HG03460 (cell line): ENCODE measurements around the gene PPFIBP1.
"Not testable (repeated sequence)": the region's sequence is repeated elsewhere in the genome, so short reads cannot be mapped to it uniquely, and the experiment has no call there.

Source experiments
- ATAC-seq: cut with Tn5 transposase; IDR thresholded peaks from one replicate; pipeline ENCODE4 v1.9.1; 2021; ENCODE audit not compliant: unreplicated experiment

The PPFIBP1 gene

DNA sequence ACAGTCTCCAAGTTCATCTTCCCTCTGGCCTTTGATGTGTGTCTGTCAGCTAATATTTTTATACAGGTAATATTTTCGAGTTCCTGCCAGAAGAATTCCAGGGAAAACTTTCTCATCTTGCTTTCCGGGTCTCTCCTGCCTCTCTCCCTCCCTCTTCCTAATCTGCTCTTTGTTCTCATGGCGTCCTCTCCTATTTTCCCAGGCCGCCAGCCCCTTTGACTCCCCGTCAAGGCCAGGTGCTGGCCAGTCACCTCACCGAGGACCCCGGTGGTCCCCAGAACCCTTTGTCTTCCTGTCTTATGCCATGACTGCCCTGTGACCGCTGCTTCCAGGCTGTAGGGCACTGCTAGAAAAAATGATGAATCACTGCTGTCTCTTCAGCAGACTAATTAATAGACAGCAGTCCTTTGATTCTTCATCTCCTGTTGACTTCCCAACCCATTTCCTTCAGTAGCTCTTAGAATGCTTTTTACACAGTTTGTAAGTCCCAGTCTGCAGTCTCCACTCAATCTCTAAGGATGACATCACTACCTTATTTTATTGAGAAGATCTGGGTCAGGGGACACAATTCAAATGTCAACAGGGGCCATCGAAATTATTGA is 40.7 kb downstream of the PPFIBP1 start:
- no peak for ATAC-seq

DNA sequence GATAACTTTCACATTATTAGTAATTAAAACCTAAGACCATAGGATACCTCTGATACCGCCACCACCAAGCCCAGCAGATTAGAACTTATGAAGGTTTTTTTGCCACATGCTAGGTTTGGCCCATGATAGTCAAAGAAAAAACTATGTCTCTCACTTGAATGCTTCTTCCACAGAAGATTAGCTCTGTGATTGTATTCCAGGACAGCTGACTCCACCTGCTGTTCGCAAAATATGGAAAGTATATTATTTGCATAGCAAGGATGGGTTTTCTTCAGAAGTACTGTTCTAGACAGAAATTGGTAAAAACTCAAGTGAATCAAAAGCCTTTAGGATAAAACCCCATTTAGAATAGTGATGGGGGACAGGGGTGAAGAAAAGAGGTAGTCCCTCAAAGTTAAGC is 42.2 kb downstream of the PPFIBP1 start:
- ATAC-seq: no peak

DNA sequence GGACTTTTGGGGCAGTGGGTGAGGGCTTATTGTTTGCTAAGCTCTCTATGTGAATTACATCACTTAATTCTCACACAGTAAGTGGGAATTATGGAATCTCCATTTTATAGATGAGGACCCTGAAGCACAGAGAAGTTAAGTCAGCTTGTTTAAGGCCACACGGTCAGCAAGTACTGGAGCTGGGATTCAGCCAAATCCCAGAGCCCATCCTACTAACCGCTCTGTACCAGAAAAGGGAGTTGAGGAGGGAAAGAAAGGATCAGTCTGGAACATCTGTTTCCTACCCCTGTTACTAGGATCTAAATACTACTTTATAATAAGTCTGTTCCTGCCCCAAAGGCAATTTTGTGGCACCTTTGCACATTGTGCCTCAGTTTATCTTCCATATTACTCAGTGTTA is 42.6 kb downstream of the PPFIBP1 start:
- ATAC-seq: no peak

DNA sequence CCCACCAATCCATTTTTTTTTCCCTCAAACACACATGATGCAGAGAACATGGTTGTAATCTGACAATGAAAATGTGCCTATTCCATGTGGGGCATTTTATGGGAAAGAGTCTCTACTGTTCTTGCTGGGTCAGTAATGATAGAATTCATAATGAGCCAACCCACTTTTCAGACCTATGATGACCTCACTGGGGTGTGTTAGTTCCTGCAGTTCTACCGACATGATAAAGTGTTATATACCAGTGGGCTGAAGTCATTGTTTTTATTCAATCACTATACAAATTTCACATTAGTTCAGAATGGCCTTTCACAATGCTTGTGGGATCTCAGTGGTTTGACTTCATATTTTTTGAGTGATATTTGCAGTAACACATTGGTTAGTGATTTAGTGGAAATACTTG is 47.5 kb downstream of the PPFIBP1 start:
- ATAC-seq: no peak

DNA sequence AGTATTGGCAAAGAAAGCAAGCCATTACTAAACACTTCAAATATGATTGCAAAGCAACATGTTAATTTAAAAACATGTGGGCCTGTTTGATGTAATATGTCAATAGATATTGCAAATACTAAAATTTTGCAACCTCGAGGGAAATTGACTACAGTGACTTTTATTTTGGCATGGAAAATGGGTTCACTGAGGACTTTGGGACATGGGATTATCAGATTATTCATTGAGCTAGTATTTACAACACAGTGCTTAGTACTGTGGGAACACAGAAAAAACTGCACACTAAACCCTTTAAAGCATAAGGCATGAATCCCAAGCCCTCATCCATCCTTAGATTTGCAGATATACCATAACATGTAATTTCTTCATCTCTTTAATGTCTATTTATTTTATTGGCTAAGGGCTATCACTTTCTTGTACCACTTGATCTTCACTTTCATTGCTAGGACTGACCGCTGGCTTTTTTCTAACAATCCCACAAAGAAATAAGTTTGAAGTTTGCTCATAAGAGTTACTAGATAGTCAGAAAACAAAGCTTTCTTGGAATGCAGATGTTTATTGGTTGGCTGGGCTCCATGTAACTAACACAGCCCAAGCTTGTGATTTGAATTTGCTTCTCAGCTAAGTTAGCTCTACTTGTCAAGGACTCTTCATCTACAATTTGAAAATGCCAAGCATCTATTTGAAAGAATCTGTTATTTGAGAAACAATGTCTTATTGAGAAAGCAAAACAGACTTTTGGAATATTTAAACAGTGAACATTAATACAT is 48.7 kb downstream of the PPFIBP1 start:
- ATAC-seq: no peak

DNA sequence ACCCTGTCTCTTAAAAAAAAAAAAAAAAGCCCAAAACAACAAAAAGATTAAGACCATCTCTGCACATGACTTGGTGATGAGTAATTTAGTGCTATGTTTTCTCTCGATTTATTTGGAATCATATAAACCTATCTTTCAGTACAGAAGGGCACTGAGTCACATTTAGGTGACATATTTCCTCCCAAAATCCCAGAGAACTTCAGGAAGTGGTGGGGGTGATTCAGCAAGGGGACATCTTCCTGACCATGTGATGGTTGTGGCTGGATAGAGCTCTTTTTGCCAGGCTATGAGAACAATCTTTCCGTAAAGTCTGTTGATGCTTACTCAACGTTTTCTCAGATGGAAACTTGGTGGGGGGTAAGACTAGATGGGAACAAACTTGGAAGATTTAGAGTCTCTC is 50.0 kb downstream of the PPFIBP1 start:
- ATAC-seq: no peak

DNA sequence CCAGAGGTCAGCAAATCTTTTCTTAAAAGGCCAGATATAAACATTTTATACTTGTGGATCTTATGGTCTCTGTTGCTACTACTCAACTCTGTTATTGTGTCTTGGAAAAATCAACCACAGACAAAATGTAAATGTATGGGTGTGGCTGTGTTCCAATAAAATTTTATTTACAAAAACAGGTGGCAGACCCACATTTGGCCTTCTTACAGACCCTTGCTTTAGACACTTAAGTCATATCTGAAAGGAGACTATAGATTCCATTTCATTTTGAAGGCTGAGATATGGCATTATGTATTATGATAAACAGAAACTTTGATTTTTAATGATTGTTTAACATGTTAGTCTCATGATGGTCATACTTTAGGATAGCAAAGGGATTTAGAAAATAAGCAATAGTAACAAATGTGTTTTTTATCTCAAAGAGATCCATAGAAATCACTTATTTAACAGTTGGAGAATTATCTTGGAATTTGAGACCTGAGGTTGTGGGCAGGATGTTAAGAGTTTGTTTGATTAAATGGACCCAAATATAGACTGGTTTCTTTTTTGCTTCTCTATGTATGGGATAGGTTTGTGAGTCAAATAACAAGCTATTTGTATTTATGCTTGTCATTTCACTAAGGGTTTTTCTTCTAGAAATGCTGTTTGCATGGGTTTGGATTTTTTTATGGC is 51.2 kb downstream of the PPFIBP1 start:
- ATAC-seq: no peak

DNA sequence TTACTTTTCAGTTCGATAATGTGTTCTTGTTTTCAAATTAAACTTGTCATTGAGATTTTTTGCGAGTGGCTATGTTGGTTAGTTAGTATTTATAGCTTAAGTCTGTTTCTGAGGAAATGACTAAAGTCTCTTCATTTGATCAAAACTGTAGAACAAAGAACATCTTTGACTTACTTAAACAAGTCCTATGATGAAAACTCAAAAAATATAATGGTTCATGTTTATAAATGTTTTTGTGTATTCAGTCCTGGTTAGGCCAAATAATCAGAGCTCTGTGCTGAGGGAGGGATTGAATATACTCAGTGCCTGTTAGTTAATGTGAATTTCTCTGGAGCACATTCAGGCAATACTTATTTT is 51.7 kb downstream of the PPFIBP1 start:
- ATAC-seq: no peak

DNA sequence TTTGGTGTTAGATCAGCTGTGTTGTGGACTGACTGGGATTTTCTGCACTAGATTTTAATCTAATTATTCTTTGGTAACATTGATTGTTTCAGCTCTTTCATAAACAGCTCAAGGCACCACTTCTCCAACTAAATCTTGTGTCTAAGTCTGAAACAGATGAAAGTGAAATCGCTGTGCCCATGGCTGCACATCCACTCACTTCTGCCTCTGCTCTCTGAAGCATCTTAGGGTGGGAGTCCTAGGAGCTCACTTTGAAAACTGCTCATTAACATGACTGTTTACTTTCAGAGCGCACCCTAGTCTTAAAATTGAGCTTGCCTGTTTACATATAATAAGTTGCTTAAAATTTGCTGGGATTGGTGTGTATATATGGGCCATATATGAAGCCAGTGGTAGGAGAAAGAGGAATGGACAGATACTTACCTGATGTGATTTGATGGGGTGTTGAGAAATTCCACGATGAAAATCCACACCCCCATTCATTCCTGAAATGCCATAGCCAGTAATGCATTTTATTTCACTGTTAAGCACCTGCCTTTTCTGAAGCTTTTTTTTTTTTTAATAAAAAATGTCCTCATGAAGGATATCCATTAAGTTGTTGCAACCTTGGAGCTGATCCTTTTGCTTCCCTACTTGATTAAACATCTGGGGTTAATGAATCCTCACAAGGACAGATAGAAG is 52.8 kb downstream of the PPFIBP1 start:
- ATAC-seq: no peak

DNA sequence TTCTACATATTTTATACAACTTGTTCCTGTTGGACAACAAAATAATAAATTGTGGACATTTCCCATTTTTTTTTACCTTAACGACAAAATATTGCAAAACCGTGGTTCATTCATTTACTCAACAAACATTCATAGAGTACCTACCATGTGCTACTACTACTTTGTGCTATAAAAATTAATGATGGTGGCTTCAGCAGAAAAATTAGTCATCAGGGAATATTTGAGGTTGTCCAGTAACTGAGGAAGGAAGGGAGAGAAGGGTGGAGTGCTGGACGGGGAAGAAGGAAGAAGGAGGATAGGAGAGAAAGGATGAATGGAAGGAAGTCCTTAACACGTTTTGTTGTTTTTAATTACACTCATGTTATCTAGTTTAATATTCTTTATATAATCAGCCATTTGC is 53.7 kb downstream of the PPFIBP1 start:
- ATAC-seq: no peak

DNA sequence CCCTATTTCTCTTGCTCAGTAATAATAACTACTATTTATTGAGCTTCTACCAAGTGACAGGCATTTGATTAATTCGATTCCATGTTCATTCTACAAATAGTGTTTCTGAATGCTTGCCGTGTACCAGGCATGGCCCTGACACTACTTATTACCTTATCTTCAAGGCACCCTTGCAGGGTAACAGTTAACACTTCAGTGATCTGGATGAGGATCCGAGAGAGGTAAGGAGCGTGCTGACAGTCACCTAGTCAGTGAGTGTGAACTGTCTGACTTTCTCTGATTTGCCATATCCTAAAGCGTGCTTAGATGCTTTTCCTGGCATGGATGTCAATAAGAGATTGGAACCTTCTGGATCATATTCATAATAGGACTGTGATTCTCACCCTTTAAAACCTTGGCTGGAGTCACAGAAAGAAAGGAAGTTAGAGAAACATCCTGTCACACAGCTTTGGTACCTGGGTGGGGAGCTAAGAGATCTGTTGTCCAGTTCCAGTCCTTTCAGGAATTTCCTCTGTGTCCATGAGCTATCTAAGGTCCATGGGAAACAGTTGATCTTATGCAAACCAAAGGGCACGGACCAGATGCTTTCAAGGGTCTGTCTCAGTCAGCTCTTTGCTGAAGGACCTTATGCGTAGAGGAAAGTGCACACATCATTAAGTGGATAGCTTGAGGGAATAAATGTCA is 54.8 kb downstream of the PPFIBP1 start:
- peak; percentile 54 for ATAC-seq

DNA sequence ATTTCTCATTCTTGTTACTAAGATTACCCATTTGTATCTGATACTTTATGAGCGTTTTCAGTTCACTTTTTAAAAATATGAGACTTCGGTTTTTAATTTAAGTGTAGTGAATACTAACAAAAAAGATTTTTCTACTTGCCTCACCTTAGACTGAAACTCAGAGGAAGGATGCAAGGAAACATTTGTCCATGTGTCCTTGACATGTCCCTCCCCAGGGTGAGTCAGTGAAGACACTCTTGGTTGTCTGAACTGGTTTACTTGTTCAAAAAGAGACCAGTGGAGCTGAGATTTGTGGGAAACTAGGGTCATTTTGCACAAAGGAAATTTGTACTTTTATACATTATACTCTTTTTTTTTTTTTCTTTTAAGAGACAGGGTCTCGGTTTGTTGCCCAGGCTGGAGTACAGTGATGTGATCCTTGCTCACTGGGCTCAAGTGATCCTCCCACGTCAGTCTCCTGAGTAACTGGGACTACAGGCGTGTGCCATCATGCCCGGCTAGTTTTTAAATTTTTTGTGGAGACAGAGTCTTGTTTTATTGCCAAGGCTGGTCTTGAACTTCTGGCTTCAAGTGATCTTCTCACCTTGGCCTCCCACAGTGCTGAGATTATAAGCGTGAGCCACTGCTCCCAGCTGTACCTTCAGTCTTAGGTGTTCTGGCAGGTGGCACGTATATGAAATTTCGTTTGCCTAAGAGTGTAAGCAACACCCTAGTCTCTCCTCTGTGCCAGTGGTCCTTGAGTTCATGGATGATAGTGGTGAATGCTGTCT is 56.7 kb downstream of the PPFIBP1 start:
- no peak for ATAC-seq

DNA sequence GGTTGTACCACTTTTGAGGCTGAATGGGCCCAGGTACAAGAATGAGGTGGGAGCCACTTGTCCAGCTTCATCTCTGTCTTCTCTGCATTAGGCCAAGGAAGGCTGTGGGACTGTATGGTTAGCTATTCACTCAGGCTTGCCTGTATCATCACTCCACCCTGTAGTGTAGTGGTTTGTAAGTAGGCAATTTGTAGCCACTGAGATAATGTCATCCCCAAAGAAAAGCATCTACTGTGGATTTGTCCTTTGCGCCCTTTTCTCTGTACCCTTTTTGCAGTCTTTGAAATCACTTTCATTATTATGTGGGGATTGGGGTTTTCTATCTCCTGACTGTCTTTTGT is 57.3 kb downstream of the PPFIBP1 start:
- ATAC-seq: not testable (repeated sequence)

DNA sequence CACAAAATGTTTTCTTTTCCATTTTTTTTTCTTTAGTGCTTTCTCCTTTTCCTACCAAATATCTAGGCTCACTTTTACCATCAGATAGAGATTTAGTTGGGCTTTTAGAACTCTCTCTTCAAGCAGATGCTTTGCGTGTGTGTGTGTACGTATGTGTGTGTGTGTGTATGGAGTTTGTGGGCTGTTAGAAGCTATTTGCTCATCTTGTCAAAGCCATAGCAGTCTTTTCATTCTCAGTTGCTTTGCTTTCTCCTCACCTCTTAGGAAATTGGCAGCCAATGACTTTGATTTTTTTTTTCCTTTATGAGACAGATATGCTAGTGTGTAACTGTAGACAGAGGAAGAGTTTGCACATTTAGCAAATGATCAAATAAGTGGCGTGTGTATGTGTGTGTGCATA is 57.8 kb downstream of the PPFIBP1 start:
- not testable (repeated sequence) for ATAC-seq

DNA sequence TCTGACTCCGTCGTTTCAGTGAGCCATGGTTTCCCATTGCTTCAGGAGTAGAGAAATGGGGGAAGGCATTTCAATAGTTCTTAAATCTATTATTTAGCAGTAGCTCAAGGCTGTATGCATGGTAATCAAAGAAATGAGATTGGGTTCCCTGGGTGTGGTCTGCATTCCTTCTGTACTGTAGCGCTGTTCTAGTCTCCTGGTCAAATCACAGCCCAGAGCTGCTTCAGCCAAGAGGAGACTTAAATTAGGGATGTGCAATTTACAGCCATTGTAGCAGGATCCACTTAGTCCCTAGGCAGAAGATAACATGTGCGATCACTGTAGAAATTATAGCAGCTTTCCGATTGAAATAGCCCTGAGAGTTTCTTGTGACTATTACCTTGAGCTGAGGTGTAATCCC is 58.4 kb downstream of the PPFIBP1 start:
- ATAC-seq: not testable (repeated sequence)

DNA sequence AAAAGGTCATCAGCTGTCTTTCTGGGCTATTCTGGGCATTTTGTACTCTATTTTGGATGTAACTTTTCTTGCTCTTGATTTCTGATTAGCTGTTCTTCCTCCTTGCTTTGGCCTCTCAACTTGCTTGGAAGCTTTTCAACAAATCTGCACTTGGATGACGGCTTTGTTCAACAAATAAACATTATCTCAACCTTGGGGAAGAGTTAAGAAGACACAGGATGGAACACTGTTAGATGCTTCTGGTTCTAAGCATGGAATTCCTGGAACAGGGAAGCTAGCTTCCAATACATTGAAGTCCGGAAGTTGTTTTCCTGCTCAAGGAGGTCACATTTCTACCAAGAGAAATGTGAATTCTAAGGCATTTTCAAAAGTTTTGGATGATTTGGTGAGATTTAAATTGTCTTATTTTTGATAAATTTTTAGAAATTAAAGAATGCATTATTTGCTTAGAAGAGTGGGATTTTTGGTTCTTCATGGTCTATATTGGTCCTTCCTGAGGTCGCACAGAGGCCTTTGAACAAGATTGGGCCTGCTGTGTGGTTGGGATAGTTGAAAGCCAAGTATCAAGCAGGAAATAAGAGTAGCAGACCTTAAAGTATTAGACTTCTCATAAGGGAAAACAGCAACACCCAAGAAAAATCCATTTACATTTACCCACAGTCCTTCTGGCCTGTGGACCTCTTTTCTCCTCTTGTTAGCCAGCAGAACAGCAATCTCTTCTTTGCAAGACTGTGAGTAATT is 59.2 kb downstream of the PPFIBP1 start:
- ATAC-seq: no peak

DNA sequence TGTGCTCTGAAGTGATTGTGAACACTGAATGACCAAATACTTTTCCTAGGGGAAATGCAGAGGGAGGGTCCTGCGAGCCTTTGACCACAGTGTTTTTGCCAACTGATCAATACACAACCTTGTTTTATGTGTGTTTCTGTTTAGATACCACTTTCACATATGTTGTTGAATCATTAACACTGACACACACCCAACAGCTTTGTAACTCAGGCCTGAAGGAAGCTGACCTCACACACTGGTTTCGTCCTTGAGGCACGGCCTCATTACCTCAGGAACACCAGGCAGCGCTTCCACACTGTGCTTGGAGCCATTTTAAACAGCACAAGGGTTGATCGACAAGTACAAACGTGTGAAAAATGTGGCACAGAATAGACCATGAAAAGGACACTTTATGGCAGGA is 60.0 kb downstream of the PPFIBP1 start:
- ATAC-seq: no peak

DNA sequence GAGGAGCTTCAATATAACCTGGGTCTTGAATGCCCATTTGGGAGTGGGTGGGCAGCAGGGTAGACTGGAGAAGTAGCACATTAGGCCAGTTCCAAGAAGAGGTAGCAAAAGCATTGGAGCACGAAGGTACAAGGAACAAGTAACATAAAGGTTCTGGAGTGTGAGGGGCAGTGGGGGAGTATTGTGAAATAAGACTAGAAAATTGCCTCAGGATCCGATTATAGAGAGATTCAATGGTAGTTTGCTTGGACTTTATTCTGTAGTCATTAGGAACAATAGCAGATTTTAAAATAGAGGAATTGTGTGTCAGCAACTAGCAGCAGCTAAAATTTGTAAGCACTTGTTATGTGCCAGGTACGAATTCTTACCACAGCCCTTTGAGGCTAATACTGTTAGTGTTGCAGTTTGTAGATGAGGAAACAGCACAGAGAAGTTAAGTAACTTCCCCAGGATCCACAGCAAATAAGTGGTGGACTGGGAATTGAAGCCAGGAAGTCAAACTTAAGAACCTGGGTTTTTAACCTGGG is 61.8 kb downstream of the PPFIBP1 start:
- no peak for ATAC-seq

DNA sequence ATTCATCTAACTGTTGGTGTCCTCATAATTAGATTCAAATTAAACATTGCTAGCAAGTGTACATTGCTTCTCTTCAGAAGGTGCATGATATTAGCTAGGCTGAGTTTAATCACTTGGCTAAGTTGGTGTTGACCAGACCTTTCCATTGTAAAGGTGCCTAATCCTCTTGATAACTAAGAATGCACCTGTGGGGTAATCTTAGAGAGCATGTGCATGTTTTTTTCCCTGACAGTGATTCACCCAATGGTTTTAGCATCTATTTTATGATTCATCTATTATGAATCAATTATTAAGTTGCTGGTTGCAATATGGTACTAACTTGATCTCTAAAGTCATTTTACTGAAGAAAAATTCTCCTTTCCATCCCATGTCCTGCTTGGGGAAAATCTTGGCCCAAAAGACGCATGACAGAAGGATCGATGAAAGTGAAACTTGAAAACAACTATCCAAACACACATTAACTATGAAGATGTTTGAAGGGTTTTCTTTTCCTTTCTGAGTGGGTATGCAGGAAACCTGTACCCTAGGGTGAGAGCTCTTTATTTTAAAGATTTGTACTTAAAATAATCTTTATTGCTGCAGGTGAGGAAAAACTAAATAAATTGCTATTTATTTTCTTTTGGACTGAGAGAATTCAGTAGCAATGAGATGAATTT is 64.2 kb downstream of the PPFIBP1 start:
- ATAC-seq: not testable (repeated sequence)
